AG04449 (cell line): Measurements from ENCODE around the gene PRPS2.

ENCODE experiments used
- CTCF ChIA-PET: fragments of 350-600 bp; formaldehyde crosslinking; extraction: SDS; loops from one replicate; lab custom pipeline; 2021; ENCODE audit warnings: antibody characterized with exemption; lab: Yijun Ruan, JAX
- POLR2A ChIA-PET: fragments of 400-600, 350-600 bp; formaldehyde crosslinking; extraction: SDS; loops from one replicate; lab custom pipeline; 2020; ENCODE audit warnings: antibody characterized with exemption, inconsistent platforms; lab: Yijun Ruan, JAX
- DNase-seq: peaks from one replicate; pipeline ENCODE4 v3.0.0-alpha.2; 2010; ENCODE audit warnings: low read depth, low spot score
- H3K4me3 ChIP-seq: 2 replicates; pipeline ENCODE4 v1.5.1; 2011; ENCODE audit warnings: low read depth, mild to moderate bottlenecking, control low read depth, low read length
- CTCF ChIP-seq: IDR thresholded peaks from one replicate; pipeline ENCODE4 v1.5.1; 2011; ENCODE audit warnings: mild to moderate bottlenecking, moderate library complexity, low read length, control low read depth, inconsistent platforms; ENCODE audit not compliant: insufficient read depth; ENCODE audit errors: missing control alignments

The PRPS2 gene

GRCh38 chrX:12799118-12799517 lies 7.9 kb downstream of the PRPS2 start:
- ChIA-PET CTCF (no interaction called here), POLR2A (no interaction called here)
- DNase-seq, result no peak
- no peak overlapping the region for H3K4me3 ChIP-seq
- TF ChIP-seq CTCF, result no peak

GRCh38 chrX:12802741-12803140 lies 11.5 kb downstream of the PRPS2 start:
- no peak overlapping the region for H3K4me3 ChIP-seq
- ChIA-PET CTCF (no interaction called here), POLR2A (no interaction called here)
- TF ChIP-seq CTCF, result no peak
- no peak for DNase-seq

DNA sequence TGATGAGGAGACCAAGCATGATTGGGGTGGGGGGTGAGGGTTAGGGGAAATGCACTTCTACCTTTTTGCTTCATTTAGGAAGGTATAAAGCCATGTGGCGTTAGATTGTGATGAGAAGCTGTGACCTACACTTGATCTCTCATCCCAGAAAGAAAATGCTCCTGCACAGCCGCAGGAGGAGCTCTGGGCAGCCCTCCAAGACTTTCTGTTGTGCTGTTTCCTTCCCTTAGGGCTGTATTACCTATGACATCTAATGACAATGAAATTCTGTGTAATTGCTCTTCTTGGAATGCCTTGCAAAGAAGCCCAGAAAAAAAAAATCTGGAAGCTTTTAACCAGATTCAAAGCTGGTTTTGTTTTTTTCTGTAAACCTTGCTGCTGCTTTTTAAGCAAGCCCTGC lies 13.4 kb downstream of the PRPS2 start:
- no peak overlapping the region for H3K4me3 ChIP-seq
- DNase-seq, result no peak
- ChIA-PET POLR2A (no interaction called here), CTCF (interaction anchor here (0.6 to 1.4 kb wide), 3 partner anchors 10 to 950 kb away, joined by 3 to 5 read pairs (median 3); no protein-coding TSS in a partner anchor)
- no peak for TF ChIP-seq CTCF

DNA sequence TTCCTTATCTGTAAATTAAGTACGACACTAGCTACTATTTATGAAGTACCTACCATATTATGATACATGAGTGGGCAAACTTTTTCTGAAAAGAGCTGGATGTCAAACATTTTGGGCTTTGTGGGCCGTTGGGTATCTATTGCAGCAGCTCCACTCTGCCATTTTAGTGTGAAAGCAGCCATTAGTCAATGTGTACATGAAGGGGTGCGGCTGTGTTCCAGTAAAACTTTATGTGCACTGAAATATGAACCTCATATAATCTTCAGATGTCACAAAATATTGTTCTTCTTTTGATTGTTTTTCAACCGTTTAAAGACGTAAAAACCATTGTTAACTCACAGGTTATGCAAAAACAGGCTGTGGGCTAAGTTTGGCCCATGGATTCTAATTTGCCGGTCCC lies 14.1 kb downstream of the PRPS2 start:
- no peak for TF ChIP-seq CTCF
- no peak overlapping the region for H3K4me3 ChIP-seq
- ChIA-PET POLR2A (no interaction called here), CTCF (interaction anchor here (0.6 to 1.4 kb wide), 3 partner anchors 9 to 950 kb away, joined by 3 to 5 read pairs (median 3); no protein-coding TSS in a partner anchor)
- no peak for DNase-seq

- no peak for TF ChIP-seq CTCF
- CTCF ChIA-PET, result interaction anchor here (1.0 to 1.4 kb wide), 2 partner anchors 9 to 89 kb away, joined by 3 read pairs; no protein-coding TSS in a partner anchor
- POLR2A ChIA-PET, result no interaction called here
Observed at GRCh38 chrX:12811658-12812057, 20.4 kb downstream of the PRPS2 start.

GRCh38 chrX:12814420-12814819 lies 23.2 kb downstream of the PRPS2 start:
- no peak overlapping the region for H3K4me3 ChIP-seq
- POLR2A ChIA-PET, result no interaction called here
- CTCF ChIA-PET, result interaction anchor here (0.6 to 4.3 kb wide), 19 partner anchors 8 to 1218 kb away, joined by 3 to 38 read pairs (median 5); no protein-coding TSS in a partner anchor
- no peak for DNase-seq
- peak; percentile 28 for TF ChIP-seq CTCF

More at GRCh38 chrX:12811658-12812057, 20.4 kb downstream of the PRPS2 start:
- DNase-seq, result no peak
- H3K4me3 ChIP-seq, result no peak overlapping the region
